GM21381 (cell line): Measurements from ENCODE around the gene AOPEP.
"Not testable (repeated sequence)": the region's sequence is repeated elsewhere in the genome, so short reads cannot be mapped to it uniquely, and the experiment has no call there.

Experiments used
- ATAC-seq: cut with Tn5 transposase; IDR thresholded peaks from one replicate; pipeline ENCODE4 v1.9.1; 2021; ENCODE audit warnings: mild to moderate bottlenecking, moderate library complexity; ENCODE audit not compliant: unreplicated experiment

The AOPEP gene

GRCh38 chr9:94950579-94951323 lies 224.3 kb downstream of the AOPEP start:
- no peak for ATAC-seq

GRCh38 chr9:94951324-94952135 lies 225.0 kb downstream of the AOPEP start:
- no peak for ATAC-seq

GRCh38 chr9:94952565-94953373 lies 226.3 kb downstream of the AOPEP start:
- ATAC-seq: peak; percentile 77

- ATAC-seq: no peak
Observed at GRCh38 chr9:94956731-94957130, 230.2 kb downstream of the AOPEP start.

GRCh38 chr9:94960964-94961363 lies 234.5 kb downstream of the AOPEP start:
- ATAC-seq: no peak

- no peak for ATAC-seq
Observed at GRCh38 chr9:94961870-94962269, 235.4 kb downstream of the AOPEP start.

GRCh38 chr9:94965631-94966030 lies 239.1 kb downstream of the AOPEP start:
- ATAC-seq: not testable (repeated sequence)

- ATAC-seq: not testable (repeated sequence)
Observed at GRCh38 chr9:94966046-94966445, 239.5 kb downstream of the AOPEP start.

GRCh38 chr9:94967482-94967881 lies 241.0 kb downstream of the AOPEP start:
- no peak for ATAC-seq

GRCh38 chr9:94971378-94972131 lies 245.1 kb downstream of the AOPEP start:
- no peak for ATAC-seq

- no peak for ATAC-seq
Observed at GRCh38 chr9:94973451-94973941, 247.0 kb downstream of the AOPEP start.

GRCh38 chr9:94974154-94974879 lies 247.8 kb downstream of the AOPEP start:
- no peak for ATAC-seq

GRCh38 chr9:94975480-94975879 lies 249.0 kb downstream of the AOPEP start:
- ATAC-seq: no peak

GRCh38 chr9:94976077-94976476 lies 249.6 kb downstream of the AOPEP start:
- no peak for ATAC-seq

GRCh38 chr9:94977416-94977815 lies 250.9 kb downstream of the AOPEP start:
- ATAC-seq: no peak

- no peak for ATAC-seq
Observed at GRCh38 chr9:94979904-94980507, 253.5 kb downstream of the AOPEP start.

GRCh38 chr9:94980947-94981722 lies 254.6 kb downstream of the AOPEP start:
- ATAC-seq: no peak

GRCh38 chr9:94981723-94982090 lies 255.2 kb downstream of the AOPEP start:
- ATAC-seq: no peak

- no peak for ATAC-seq
Observed at GRCh38 chr9:94982211-94982610, 255.7 kb downstream of the AOPEP start.
